Suppressor macrophage treated with lipopolysaccharide for 4 hours (primary cell): ENCODE data around the gene BMP4.

ENCODE experiments used
- DNase-seq: peaks from one replicate; pipeline ENCODE4 v3.0.0-alpha.2; 2020

The BMP4 gene

DNA sequence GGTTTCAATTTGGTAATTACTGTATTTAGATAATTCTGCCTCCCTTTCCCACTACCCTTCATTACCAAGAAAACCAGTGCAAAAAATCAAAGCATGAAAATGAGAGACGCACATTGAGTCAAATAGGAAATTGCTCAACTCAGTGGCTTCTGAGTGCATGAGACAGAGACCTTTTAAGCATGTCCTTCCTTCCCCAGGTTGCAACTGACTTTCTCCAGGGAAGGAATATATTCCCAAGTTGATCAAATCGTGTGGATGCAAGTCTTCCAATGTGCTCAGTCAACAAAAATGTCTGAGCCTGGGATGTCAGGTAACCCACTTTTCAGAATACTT lies 12.9 kb downstream of the BMP4 start:
- no peak for DNase-seq

- no peak for DNase-seq
Observed at GRCh38 chr14:53942970-53943750, 13.5 kb downstream of the BMP4 start.

DNA sequence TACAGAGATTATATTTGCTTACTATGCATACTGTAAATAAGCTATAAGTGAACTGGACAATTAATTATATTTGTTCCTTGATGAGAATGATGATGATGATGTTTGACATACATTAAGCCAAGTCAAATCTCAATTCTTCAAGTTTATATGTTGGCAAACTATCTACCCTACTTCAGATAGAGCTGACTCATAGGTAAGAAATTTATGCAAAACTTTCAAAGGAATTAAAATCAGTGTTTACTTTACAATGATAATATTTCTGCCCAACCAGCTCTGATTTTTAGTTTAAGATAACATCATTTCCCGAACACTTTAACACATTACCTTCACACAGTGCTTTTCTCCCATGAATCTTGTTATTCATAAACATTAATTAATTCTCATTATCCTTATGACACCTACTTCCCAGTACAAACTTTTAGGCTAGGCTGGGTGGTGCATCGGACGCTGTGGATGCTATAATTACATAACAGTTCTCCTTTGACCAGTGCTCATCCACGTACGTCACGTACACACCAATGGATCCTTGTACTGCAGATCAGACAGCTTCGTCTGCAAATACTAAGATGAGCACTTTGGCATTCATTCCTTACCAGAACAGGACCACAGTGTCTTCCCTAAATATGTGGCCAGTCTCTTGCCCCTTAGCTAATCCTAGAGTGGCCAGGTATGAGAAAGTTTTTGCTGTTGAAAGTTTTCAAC lies 18.3 kb downstream of the BMP4 start:
- no peak for DNase-seq

DNA sequence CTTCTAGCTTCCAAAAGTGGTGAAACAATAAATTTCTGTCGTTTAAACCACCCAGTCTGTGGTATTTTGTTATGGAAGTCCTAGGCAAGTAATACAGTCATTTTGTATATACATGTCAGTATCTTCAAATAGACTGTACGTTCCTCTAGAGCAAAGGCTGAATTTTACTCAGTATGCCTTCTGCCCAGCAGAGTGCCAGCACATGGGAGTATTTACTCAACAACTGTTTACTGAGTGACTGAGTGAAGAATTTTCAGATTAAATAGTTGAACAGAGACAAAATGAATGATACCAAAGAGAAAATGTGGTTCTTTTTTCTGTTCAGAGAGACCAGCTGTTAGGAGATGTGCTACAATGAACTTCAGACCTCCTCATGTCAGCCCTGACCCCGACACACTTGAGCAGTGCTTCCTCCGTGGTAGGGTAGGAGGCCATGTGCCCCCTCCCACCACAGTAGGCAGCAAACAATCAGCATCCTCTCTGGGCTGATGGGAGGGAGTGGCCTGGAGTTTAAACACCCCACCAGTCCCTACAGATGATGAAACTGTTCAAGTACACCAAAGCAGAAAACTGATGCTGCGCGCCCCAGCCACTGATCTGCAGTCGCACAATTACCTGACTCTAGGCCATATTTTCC lies 21.7 kb downstream of the BMP4 start:
- DNase-seq, result no peak

DNA sequence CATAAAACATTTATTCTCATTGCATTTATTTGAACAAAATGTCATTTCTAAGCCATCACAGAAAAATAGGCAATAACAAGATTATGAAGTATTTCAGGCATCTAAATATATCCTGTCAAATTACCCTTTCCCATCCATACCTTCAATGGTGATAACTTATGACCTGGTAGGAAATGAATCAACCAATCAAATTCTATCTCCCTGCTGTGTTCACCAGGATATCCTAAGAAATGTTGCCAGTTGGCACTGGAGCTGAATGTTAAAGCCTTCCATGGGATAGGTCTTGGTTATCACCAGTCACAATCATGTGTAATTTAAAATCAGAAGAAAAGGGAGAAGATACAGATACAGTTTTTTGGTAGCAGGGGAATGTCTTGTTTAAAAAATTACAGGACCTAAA lies 23.7 kb downstream of the BMP4 start:
- no peak for DNase-seq

GRCh38 chr14:53929871-53930715 lies 26.5 kb downstream of the BMP4 start:
- DNase-seq, result no peak

DNA sequence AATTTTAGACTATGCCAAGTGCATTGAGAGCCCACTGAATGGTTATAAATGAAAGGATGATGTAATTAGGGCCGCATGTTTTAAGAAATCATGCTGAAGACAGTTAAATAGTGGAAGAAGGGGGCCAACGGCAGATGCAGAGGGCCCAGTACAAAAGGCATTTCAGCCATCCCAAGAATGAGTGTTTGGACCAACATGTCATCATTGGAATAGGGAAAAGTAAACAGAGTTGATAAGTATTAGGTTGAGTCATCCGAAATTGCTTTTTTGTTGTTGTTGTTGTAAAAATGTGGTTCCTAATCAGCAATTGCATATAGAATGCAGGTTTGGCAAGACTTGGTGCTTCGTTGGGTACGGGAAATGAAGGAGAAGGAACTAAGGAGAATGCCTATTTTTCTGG lies 29.5 kb downstream of the BMP4 start:
- DNase-seq, result no peak

DNA sequence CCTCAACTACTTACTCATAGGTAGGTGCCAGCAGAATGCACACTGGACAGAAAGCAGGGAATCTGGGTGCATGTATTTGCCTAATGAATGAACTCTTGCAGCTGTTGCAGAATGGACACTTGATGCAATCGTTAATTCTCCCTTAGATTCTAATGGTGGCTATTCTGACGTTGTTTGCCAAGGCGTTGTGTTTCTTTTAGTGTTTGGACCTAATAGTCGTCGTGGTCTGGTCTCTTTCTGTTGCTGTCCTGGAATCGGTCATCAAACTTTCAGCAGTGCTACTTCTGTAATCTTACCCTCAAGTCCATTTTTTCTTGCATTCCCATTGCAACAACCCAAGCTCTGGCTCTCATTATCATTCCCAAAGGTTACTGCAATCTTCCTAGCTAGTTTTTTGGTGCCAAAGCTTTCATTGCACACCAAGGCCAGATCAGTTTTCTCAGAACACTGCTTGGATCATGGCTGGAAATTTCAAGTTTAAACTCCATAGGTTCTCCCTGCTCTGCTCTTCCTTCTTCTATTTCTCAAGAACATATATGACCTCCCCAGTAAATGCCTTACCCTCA lies 31.3 kb downstream of the BMP4 start:
- no peak for DNase-seq

DNA sequence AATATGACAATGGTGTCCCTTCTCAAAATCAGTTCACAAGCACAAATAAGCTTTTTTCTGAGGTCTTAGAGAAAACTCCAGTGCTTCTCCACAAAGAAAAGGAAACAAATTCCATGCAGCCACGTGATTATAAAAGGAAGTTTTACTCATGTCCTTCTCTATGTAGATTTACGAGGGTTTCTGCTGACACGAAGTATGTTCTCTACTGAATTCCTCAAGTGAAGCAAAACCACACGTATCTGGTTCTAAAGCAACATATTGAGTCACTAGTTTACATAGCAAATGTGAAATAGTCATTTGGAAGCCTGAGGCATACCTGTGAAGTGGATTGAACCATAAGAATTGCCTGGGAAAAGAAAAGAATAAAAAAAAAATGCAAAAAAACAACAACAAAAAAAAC lies 31.9 kb downstream of the BMP4 start:
- DNase-seq, result no peak

DNA sequence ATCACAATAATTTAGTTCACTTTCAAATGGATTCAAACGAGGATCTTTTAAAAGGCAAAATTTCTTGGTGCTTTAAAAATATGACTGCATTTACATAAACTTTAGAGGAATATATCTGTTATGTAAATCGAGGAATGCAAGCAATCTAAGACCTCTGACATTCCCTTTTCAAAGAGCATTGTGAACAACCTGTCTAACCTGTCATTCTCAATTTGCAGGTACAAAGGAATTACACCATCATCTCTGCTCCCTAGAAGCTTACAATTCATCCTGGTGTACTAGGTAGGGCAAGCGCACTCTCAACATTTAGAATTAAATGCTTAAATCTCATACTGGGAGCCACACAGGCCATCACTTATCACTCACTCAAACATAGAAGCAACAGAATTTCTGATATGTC lies 35.6 kb downstream of the BMP4 start:
- no peak for DNase-seq

- no peak for DNase-seq
Observed at GRCh38 chr14:53916239-53916638, 40.4 kb downstream of the BMP4 start.

DNA sequence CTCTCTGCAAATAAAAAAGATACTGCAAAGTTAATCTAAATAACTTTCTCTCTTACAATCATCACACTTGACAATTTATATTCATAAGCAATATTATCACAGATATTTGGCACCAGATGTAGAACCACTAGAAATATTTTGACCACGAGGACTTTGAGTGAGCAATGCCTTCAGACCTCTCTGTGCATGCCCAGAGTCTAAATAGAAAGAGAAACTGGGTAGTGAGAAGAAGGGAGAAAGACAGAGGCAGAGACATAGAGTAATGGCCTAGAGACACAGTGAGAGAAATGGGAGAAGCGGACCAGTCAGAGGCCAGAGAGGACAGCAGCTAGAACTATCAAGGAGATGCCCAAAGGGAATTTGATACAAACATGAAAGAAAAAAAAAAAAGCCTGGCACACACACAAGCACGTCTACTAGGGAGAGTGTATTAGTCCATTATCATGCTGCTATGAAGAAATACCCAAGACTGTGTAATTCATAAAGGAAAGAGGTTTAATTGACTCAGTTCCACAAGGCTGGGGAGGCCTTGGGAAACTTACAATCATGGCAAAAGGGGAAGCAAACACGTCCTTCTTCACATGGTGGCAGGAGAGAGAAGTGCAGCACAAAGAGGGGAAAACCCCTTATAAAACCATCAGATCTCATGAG lies 41.1 kb downstream of the BMP4 start:
- no peak for DNase-seq

DNA sequence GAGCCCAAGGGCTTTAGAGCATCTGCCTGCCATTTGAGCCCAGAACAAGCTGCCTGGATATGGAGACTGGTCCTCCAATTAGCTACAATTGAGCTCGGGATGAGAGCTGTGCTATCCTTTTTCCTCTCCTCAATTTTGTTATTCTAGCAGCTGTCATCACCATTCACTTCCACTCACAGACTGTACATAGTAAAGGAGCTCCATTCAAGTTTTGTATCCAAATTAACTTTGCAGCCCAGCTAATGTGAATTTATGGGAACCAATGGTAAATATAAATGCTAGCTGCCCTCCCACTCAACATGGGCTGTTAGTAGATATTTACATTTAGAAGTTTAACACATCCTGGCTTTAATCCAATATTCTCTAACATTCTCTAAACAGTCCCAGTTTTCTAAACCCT lies 44.6 kb downstream of the BMP4 start:
- no peak for DNase-seq

DNA sequence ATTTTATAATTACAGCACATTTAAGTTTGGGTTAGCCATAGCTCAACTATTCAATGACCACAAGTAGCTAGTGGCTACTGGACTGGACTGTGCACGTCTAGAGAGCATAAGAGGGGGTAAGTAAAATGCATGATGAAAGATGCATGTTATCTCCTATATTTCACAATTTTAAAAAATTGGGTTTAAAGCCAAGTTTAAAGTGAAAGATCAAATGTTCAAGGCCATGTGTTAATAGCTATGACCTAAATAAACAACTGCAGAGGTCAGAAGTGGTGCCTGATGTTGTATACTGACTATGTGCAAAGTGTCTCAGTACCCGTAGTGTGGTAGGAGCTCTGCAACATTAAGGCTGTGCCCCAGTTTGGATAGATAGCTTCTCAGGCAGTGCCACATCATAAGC lies 48.2 kb downstream of the BMP4 start:
- DNase-seq, result no peak

DNA sequence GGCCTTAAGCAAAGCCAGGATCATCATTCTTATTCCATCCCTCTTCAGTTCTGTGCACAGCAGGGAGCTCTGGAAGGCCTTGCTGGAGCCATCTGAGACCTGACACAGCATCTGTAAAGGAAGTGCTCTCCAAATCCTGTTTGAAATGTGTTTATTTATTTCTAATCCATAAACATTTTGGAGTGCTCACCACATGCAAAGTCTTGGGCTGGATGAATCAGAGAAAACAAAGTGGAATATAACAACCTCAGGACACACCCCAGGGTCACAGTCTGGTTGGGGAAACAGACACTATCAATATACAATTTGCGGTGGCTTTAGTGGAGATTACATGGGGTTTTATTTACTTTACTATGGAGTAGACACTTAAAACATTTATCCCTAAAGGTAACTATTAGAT lies 54.3 kb downstream of the BMP4 start:
- no peak for DNase-seq

GRCh38 chr14:53900499-53900898 lies 56.1 kb downstream of the BMP4 start:
- no peak for DNase-seq
